HL-60 (cell line): Measurements from ENCODE around the gene BTBD3.

Experiments used
- CTCF ChIP-seq: IDR thresholded peaks from one replicate; pipeline ENCODE4 v1.5.1; 2011; ENCODE audit warnings: low read length, control low read depth, inconsistent platforms; ENCODE audit not compliant: insufficient read depth
- TF ChIP-seq, protein P1 (sequence below): IDR thresholded peaks from 2 replicates; pipeline ENCODE4 v1.6.1; 2012; ENCODE audit warnings: low read depth; ENCODE audit not compliant: insufficient replicate concordance

GRCh38 chr20:11970243-11970836 is 52.6 kb downstream of the BTBD3 start:
- TF ChIP-seq CTCF, result no peak
- TF ChIP-seq, protein P1, sequence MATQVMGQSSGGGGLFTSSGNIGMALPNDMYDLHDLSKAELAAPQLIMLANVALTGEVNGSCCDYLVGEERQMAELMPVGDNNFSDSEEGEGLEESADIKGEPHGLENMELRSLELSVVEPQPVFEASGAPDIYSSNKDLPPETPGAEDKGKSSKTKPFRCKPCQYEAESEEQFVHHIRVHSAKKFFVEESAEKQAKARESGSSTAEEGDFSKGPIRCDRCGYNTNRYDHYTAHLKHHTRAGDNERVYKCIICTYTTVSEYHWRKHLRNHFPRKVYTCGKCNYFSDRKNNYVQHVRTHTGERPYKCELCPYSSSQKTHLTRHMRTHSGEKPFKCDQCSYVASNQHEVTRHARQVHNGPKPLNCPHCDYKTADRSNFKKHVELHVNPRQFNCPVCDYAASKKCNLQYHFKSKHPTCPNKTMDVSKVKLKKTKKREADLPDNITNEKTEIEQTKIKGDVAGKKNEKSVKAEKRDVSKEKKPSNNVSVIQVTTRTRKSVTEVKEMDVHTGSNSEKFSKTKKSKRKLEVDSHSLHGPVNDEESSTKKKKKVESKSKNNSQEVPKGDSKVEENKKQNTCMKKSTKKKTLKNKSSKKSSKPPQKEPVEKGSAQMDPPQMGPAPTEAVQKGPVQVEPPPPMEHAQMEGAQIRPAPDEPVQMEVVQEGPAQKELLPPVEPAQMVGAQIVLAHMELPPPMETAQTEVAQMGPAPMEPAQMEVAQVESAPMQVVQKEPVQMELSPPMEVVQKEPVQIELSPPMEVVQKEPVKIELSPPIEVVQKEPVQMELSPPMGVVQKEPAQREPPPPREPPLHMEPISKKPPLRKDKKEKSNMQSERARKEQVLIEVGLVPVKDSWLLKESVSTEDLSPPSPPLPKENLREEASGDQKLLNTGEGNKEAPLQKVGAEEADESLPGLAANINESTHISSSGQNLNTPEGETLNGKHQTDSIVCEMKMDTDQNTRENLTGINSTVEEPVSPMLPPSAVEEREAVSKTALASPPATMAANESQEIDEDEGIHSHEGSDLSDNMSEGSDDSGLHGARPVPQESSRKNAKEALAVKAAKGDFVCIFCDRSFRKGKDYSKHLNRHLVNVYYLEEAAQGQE, result no peak
